ENCODE results near the gene KLF8. TPM values are rescaled to one million over a fixed set of nuclear protein-coding genes. Genes with fewer than 3 reads are reported as not detected.

The KLF8 gene
- total RNA-seq, 4 donors from 2014 or later: 2.3 to 20.5 (median 4.3) TPM

DNA sequence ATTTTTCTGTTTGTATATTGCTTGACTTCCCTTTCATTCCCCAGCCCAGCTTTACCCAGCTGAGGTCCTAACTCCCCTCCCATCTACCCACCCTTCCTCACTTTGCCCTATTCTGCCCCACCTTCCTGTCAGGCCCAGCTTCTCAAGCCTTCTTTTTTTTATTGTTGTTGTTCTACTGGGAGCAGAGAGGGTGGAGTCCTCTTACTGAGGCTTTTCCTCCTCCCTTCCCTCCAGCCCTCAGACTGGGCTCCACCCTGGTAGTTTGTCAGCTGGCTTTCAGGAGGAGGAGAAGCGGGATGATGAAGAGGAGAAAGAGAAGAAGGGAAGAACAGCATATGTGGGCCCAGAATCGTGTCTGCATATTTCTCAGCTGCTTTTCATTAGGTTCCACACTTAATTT is 3.2 kb upstream of the KLF8 start:
- in situ Hi-C loops (cut with MboI; ENCODE audit: low pct_ligation_motif_present in 1 of 4, low pct_unique_long_range_greater_than_20kb in 1 of 4, low sequenced_read_pairs in 3 of 4): no loop called here
- TF ChIP-seq, protein P1, sequence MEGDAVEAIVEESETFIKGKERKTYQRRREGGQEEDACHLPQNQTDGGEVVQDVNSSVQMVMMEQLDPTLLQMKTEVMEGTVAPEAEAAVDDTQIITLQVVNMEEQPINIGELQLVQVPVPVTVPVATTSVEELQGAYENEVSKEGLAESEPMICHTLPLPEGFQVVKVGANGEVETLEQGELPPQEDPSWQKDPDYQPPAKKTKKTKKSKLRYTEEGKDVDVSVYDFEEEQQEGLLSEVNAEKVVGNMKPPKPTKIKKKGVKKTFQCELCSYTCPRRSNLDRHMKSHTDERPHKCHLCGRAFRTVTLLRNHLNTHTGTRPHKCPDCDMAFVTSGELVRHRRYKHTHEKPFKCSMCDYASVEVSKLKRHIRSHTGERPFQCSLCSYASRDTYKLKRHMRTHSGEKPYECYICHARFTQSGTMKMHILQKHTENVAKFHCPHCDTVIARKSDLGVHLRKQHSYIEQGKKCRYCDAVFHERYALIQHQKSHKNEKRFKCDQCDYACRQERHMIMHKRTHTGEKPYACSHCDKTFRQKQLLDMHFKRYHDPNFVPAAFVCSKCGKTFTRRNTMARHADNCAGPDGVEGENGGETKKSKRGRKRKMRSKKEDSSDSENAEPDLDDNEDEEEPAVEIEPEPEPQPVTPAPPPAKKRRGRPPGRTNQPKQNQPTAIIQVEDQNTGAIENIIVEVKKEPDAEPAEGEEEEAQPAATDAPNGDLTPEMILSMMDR (IDR thresholded peaks at IDR 0.05): no peak
- no peaks in the 10 kb centered on the region for H3K9me3 ChIP-seq
- DNase-seq: peak; percentile 41
- H3K4me3 ChIP-seq: no peak overlapping the region
- WGBS, 2 donors (ENCODE audit: low coverage in 1 of 2): 24% methylated on average over 2 of the region's 2 CpGs; no CpG with 5 or more reads in 1 of the 2 donors
- intact Hi-C loops (cut with DNase I; ENCODE audit: low total_unique reads): no loop called here
- no peaks in the 10 kb centered on the region for H3K36me3 ChIP-seq
- no peaks in the 10 kb centered on the region for H3K27me3 ChIP-seq
- H3K27ac ChIP-seq: peak overlapping the region; percentile 38 to 55 (median 45)
- peaks cover 0 to 14% (median 4%) of the 10 kb centered on the region in 4 donors for H3K4me1 ChIP-seq

DNA sequence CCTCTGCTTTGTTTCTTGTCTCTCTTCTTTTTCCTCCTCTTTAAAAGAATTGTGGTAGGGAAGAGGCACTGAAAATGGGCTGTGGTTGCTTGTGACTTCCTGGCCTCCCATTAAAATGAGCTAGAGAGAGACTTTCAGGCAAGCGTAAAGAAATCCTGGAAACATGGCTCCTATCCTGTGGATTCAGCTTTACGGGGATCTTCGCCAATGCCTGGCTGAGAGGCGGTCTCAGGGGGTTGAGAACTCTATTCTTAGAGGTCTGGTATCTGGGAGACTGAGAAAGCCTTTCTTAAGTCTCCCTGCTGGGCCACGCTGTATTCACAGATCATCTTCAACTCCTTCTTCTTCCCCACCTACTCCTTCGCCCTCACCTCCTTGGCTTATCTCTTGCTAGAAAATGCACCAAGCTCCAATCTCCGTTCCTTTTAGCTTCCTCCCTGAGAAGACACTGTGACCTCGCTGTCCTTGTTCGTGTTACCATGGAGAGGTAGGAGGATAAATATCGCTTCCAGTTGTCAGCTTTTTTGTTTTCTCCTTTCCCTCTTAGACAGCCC is 542 bp upstream of the KLF8 start:
- H3K4me3 ChIP-seq: peak overlapping the region in 3 of 4 donors; percentile 27 to 51 (median 31)
- DNase-seq: no peak
- no peaks in the 10 kb centered on the region for H3K27me3 ChIP-seq
- H3K9me3 ChIP-seq: no peaks in the 10 kb centered on the region
- H3K36me3 ChIP-seq: no peaks in the 10 kb centered on the region
- H3K4me1 ChIP-seq: peaks cover 0 to 20% (median 4%) of the 10 kb centered on the region in 4 donors
- H3K27ac ChIP-seq: peak overlapping the region; percentile 71 to 80 (median 74)
- 20 to 67% methylated on average over 2 to 10 of the region's 10 CpGs for WGBS, 2 donors (ENCODE audit: low coverage in 1 of 2)
- TF ChIP-seq POLR2AphosphoS5 (IDR thresholded peaks at IDR 0.05) (no peak), POLR2A (IDR thresholded peaks at IDR 0.05) (no peak), EP300 (IDR thresholded peaks at IDR 0.05; ENCODE audit: low read depth) (no peak)
- TF ChIP-seq, protein P1 (IDR thresholded peaks at IDR 0.05): no peak
- in situ Hi-C loops (cut with MboI; ENCODE audit: low pct_ligation_motif_present in 1 of 4, low pct_unique_long_range_greater_than_20kb in 1 of 4, low sequenced_read_pairs in 3 of 4) (no loop called here), intact Hi-C loops (cut with DNase I; ENCODE audit: low total_unique reads) (no loop called here)

DNA sequence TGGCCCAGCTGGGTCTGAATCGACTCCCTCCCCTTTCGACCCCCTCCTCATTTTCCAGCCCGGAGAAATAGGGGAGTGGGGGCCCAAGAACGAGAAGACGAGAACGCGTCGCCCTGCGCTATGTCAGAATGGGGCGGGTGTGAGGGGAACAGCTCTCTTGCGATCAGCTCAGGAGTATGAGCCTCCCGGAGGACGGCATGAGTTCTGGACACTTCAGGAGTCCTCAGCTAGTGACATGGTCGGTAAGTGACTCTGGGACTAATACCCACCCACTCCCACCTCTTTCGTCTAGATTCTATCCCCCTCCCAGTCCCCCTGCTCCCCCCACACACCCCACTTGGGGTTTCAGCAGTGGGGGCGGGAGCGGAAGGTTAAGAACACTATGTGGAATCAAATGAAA is 944 bp downstream of the KLF8 start:
- H3K27me3 ChIP-seq: no peaks in the 10 kb centered on the region
- peak overlapping the region; percentile 3 to 51 (median 29) for H3K4me3 ChIP-seq
- in situ Hi-C loops (cut with MboI; ENCODE audit: low pct_ligation_motif_present in 1 of 4, low pct_unique_long_range_greater_than_20kb in 1 of 4, low sequenced_read_pairs in 3 of 4) (no loop called here), intact Hi-C loops (cut with DNase I; ENCODE audit: low total_unique reads) (no loop called here)
- WGBS, 2 donors (ENCODE audit: low coverage in 1 of 2): 62% methylated on average over 17 of the region's 17 CpGs; no CpG with 5 or more reads in 1 of the 2 donors
- peaks cover 0 to 20% (median 4%) of the 10 kb centered on the region in 4 donors for H3K4me1 ChIP-seq
- H3K27ac ChIP-seq: peak overlapping the region; percentile 71 to 80 (median 74)
- DNase-seq: no peak
- TF ChIP-seq, protein P1 (IDR thresholded peaks at IDR 0.05): no peak
- TF ChIP-seq POLR2A (IDR thresholded peaks at IDR 0.05): no peak
- no peak for TF ChIP-seq POLR2AphosphoS5 (IDR thresholded peaks at IDR 0.05)
- TF ChIP-seq EP300 (IDR thresholded peaks at IDR 0.05; ENCODE audit: low read depth): no peak
- no peaks in the 10 kb centered on the region for H3K36me3 ChIP-seq
- H3K9me3 ChIP-seq: no peaks in the 10 kb centered on the region

DNA sequence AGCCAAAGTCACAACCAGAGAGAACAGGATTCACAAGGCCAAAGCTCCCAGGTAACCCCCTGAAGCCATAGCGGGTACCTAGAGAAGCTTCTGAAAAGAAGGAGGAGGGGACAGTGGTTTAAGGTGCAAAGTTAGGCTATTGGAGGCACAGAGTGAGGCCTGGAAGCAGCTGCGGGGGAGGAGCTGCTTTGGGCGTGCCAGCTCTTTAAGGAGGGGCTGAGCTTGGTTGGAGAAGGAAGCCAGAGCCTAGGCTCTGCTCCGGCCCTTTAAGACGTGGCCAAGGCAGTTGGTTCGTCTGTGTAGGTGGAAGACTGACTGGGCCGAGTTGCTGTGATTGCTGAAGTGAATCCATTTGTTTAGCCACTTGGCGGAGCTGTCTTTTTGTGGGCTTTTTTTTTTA is 1.5 kb downstream of the KLF8 start:
- Histone ChIP-seq H3K4me1 (peaks cover 0 to 18% (median 4%) of the 10 kb centered on the region in 4 donors), H3K36me3 (no peaks in the 10 kb centered on the region), H3K4me3 (peak overlapping the region; percentile 3 to 51 (median 29)), H3K9me3 (no peaks in the 10 kb centered on the region), H3K27ac (peak overlapping the region; percentile 71 to 80 (median 74)), H3K27me3 (no peaks in the 10 kb centered on the region)
- intact Hi-C loops (cut with DNase I; ENCODE audit: low total_unique reads) (no loop called here), in situ Hi-C loops (cut with MboI; ENCODE audit: low pct_ligation_motif_present in 1 of 4, low pct_unique_long_range_greater_than_20kb in 1 of 4, low sequenced_read_pairs in 3 of 4) (no loop called here)
- peak in 1 of 3 donors; percentile 14 for TF ChIP-seq POLR2AphosphoS5 (IDR thresholded peaks at IDR 0.05)
- no peak for TF ChIP-seq POLR2A (IDR thresholded peaks at IDR 0.05)
- DNase-seq: peak; percentile 45
- WGBS, 2 donors (ENCODE audit: low coverage in 1 of 2): 32% methylated on average over 8 of the region's 8 CpGs; no CpG with 5 or more reads in 1 of the 2 donors

DNA sequence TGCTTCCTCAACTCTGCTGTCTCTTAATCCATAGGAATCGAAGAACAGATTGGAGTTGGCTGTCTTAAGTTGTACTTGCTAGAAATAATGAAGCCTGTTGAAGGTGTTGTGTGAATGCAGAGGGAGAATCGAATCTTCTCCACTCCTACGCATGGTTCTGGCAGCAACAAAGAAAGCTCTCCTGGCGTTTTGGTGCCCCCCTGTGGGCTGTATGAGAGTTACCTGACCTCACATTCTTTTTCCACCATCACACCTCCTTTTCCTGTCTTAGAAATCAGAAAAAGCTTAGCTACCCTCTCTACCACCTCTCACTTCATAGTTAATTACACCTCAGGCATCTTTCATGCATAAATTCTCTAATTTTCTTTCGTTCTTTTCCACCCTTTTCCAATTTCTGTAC is 16.3 kb downstream of the KLF8 start:
- in situ Hi-C loops (cut with MboI; ENCODE audit: low pct_ligation_motif_present in 1 of 4, low pct_unique_long_range_greater_than_20kb in 1 of 4, low sequenced_read_pairs in 3 of 4) (no loop called here), intact Hi-C loops (cut with DNase I; ENCODE audit: low total_unique reads) (no loop called here)
- Histone ChIP-seq H3K27me3 (no peaks in the 10 kb centered on the region), H3K9me3 (no peaks in the 10 kb centered on the region), H3K27ac (no peak overlapping the region), H3K4me3 (no peak overlapping the region), H3K36me3 (no peaks in the 10 kb centered on the region), H3K4me1 (no peaks in the 10 kb centered on the region)
- 7% methylated on average over 5 of the region's 5 CpGs; no CpG with 5 or more reads in 1 of the 2 donors for WGBS, 2 donors (ENCODE audit: low coverage in 1 of 2)
- peak; percentile 64 for DNase-seq
- TF ChIP-seq, protein P1 (IDR thresholded peaks at IDR 0.05): peak; percentile 50 to 67 (median 55)
- TF ChIP-seq POLR2AphosphoS5 (IDR thresholded peaks at IDR 0.05): no peak
- no peak for TF ChIP-seq EP300 (IDR thresholded peaks at IDR 0.05; ENCODE audit: low read depth)
